Brain microvascular endothelial cell (primary cell): ENCODE results near the gene PPM1F.
A peak's percentile ranks its signal among the peaks of the same experiment; 100 is the strongest.

ENCODE experiments used
- DNase-seq: peaks from one replicate; pipeline ENCODE4 v3.0.0-alpha.2; 2020
- H3K27ac ChIP-seq: fragments of 250-450 bp; sonication (Bioruptor Pico); 2 replicates; pipeline ENCODE4 v1.5.1; 2020; ENCODE audit warnings: mild to moderate bottlenecking, moderate library complexity
- H3K27me3 ChIP-seq: fragments of 250-450 bp; sonication (Bioruptor Pico); replicated peaks from 2 replicates; pipeline ENCODE4 v1.5.1; 2020; ENCODE audit warnings: mild to moderate bottlenecking
- H3K36me3 ChIP-seq: fragments of 250-450 bp; sonication (Bioruptor Pico); replicated peaks from 2 replicates; pipeline ENCODE4 v1.5.1; 2020; ENCODE audit warnings: mild to moderate bottlenecking
- H3K4me3 ChIP-seq: 2 replicates; pipeline ENCODE4 v1.5.1; 2011; ENCODE audit warnings: low read depth, mild to moderate bottlenecking, control low read depth, low read length, moderate library complexity
- in situ Hi-C: cut with HindIII; loops from 2 replicates; pipeline ENCODE4 v1.10.0; 2017; ENCODE audit warnings: low sequenced_read_pairs, low pct_ligation_motif_present
- TF ChIP-seq, protein P1 (sequence below): IDR thresholded peaks from 2 replicates; pipeline ENCODE4 v1.5.1; 2011; ENCODE audit warnings: low read depth, mild to moderate bottlenecking, moderate library complexity, low read length, control low read depth, inconsistent platforms; ENCODE audit errors: missing control alignments

The PPM1F gene

GRCh38 chr22:21975273-21975672 is 22.6 kb upstream of the PPM1F start:
- Histone ChIP-seq H3K4me3 (no peak overlapping the region), H3K27ac (peak overlapping the region; percentile 15), H3K36me3 (peaks cover 60% of the 10 kb centered on the region), H3K27me3 (no peaks in the 10 kb centered on the region)
- TF ChIP-seq, protein P1, sequence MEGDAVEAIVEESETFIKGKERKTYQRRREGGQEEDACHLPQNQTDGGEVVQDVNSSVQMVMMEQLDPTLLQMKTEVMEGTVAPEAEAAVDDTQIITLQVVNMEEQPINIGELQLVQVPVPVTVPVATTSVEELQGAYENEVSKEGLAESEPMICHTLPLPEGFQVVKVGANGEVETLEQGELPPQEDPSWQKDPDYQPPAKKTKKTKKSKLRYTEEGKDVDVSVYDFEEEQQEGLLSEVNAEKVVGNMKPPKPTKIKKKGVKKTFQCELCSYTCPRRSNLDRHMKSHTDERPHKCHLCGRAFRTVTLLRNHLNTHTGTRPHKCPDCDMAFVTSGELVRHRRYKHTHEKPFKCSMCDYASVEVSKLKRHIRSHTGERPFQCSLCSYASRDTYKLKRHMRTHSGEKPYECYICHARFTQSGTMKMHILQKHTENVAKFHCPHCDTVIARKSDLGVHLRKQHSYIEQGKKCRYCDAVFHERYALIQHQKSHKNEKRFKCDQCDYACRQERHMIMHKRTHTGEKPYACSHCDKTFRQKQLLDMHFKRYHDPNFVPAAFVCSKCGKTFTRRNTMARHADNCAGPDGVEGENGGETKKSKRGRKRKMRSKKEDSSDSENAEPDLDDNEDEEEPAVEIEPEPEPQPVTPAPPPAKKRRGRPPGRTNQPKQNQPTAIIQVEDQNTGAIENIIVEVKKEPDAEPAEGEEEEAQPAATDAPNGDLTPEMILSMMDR, result no peak
- no peak for DNase-seq
- in situ Hi-C loops, result no loop called here

DNA sequence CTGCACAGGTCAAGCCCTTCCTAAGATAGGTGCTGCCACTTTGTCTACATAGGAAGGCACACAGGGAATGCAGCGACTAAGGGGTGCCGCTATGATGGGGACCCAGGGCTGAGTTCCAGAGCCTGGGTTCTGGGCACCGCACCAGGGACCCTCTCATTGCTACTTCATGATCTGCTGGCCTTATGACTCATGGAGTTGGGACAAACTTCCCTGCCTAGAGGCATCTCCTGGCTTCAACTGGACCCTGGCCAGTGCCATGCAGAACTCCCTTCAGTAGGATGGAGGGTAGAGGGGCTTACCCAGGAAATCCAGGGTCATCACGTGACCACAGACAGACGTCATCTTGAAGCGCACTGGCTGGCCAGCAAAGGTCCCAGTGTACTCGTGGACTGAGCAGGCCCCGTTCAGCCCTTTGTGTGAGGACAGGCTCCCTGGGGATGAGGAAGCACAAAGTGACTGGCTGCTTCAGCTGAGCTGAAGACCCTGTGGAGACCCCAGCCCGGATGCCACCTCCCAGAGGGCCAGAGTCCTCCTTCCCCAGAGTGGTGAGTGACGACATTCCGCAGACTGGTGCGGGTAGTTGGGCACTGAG is 21.5 kb upstream of the PPM1F start:
- Histone ChIP-seq H3K36me3 (peaks cover 70% of the 10 kb centered on the region), H3K4me3 (no peak overlapping the region), H3K27ac (no peak overlapping the region), H3K27me3 (no peaks in the 10 kb centered on the region)
- TF ChIP-seq, protein P1, result no peak
- no peak for DNase-seq
- in situ Hi-C loops, result no loop called here

GRCh38 chr22:21972806-21973205 is 20.2 kb upstream of the PPM1F start:
- Histone ChIP-seq H3K27ac (no peak overlapping the region), H3K27me3 (no peaks in the 10 kb centered on the region), H3K4me3 (no peak overlapping the region), H3K36me3 (peaks cover 74% of the 10 kb centered on the region)
- in situ Hi-C loops, result no loop called here
- TF ChIP-seq, protein P1, result no peak
- no peak for DNase-seq

GRCh38 chr22:21972293-21972779 is 19.7 kb upstream of the PPM1F start:
- H3K4me3 ChIP-seq, result no peak overlapping the region
- peak; percentile 31 for DNase-seq
- H3K27me3 ChIP-seq, result no peaks in the 10 kb centered on the region
- in situ Hi-C loops, result no loop called here
- TF ChIP-seq, protein P1, result peak; percentile 97
- H3K27ac ChIP-seq, result no peak overlapping the region
- peaks cover 78% of the 10 kb centered on the region for H3K36me3 ChIP-seq

GRCh38 chr22:21971858-21972275 is 19.2 kb upstream of the PPM1F start:
- H3K27ac ChIP-seq, result no peak overlapping the region
- TF ChIP-seq, protein P1, result no peak
- in situ Hi-C loops, result no loop called here
- DNase-seq, result no peak
- H3K4me3 ChIP-seq, result no peak overlapping the region
- H3K27me3 ChIP-seq, result no peaks in the 10 kb centered on the region
- peaks cover 83% of the 10 kb centered on the region for H3K36me3 ChIP-seq
